CD4-positive, alpha-beta T cell (primary cell): ENCODE measurements around the gene IFNA1. TPM values are rescaled to one million over a fixed set of nuclear protein-coding genes. Genes with fewer than 3 reads are reported as not detected.

Experiments
- ATAC-seq: fragments of 200-7000 bp; cut with Tn5 transposase; one replicate; pipeline ENCODE4 v1.10.0; 2022; ENCODE audit warnings: mild to moderate bottlenecking; ENCODE audit not compliant: poor library complexity
- CTCF ChIA-PET: fragments of 350-600 bp; sonication (Branson Sonifier 250); formaldehyde crosslinking; loops from one replicate; lab custom pipeline; 2021; ENCODE audit warnings: antibody characterized with exemption, inconsistent platforms; lab: Charles Lee
- POLR2A ChIA-PET: fragments of 350-600 bp; sonication (Branson Sonifier 250); formaldehyde crosslinking; loops from one replicate; lab custom pipeline; 2021; ENCODE audit warnings: antibody characterized with exemption, inconsistent platforms; lab: Charles Lee
- DNase-seq, 14 experiments: peaks; one replicate each; pipeline ENCODE4 v3.0.0-alpha.2; 2013 to 2020; ENCODE audit warnings: mixed read lengths in 2 of 14
- H3K27ac ChIP-seq, 2 donors: one replicate each; pipeline versions ENCODE4 v1.5.1 to v1.7.0; 2013; ENCODE audit warnings: low read length in 2 of 2, low read depth in 1 of 2, mild to moderate bottlenecking in 1 of 2
- H3K27me3 ChIP-seq, 2 experiments: 1 replicate in 1 of 2; 2 replicates in 1 of 2; pipeline versions ENCODE4 v1.6.1 to v1.7.0; 2013; ENCODE audit warnings: low read length in 2 of 2, control low read depth in 1 of 2, mild to moderate bottlenecking in 1 of 2, moderate library complexity in 1 of 2; ENCODE audit not compliant: insufficient read depth in 2 of 2, control insufficient read depth in 1 of 2
- H3K36me3 ChIP-seq: one replicate; pipeline ENCODE4 v1.6.1; 2013; ENCODE audit warnings: low read length, control low read depth; ENCODE audit not compliant: insufficient read depth
- H3K4me1 ChIP-seq: one replicate; pipeline ENCODE4 v1.6.1; 2013; ENCODE audit warnings: low read length, control low read depth; ENCODE audit not compliant: insufficient read depth
- H3K4me3 ChIP-seq: one replicate; pipeline ENCODE4 v1.5.1; 2013; ENCODE audit warnings: mild to moderate bottlenecking, low read length, moderate library complexity
- H3K9me3 ChIP-seq, 2 experiments: 1 replicate in 1 of 2; 2 replicates in 1 of 2; pipeline versions ENCODE4 v1.6.1 to v1.7.0; 2013; ENCODE audit warnings: low read length in 2 of 2, mild to moderate bottlenecking in 2 of 2, control low read depth in 1 of 2, moderate library complexity in 1 of 2; ENCODE audit not compliant: control insufficient read depth in 1 of 2, insufficient read depth in 1 of 2
- H3K27ac Mint-ChIP-seq: one replicate; pipeline ENCODE4 v1.8.0; 2020; ENCODE audit warnings: mixed read lengths
- H3K27me3 Mint-ChIP-seq: one replicate; pipeline ENCODE4 v1.8.0; 2021; ENCODE audit warnings: mixed read lengths
- H3K36me3 Mint-ChIP-seq: one replicate; pipeline ENCODE4 v1.8.0; 2021; ENCODE audit warnings: low read depth, mixed read lengths
- H3K4me1 Mint-ChIP-seq: one replicate; pipeline ENCODE4 v1.8.0; 2021; ENCODE audit warnings: low read depth, mixed read lengths
- H3K4me3 Mint-ChIP-seq: one replicate; pipeline ENCODE4 v1.8.0; 2020; ENCODE audit warnings: mild to moderate bottlenecking, mixed read lengths
- H3K9me3 Mint-ChIP-seq: one replicate; pipeline ENCODE4 v1.8.0; 2020; ENCODE audit warnings: mixed read lengths
- intact Hi-C, 2 experiments: fragments of 100-400 bp; cut with DNase I in 1 of 2; cut with micrococcal nuclease in 1 of 2; formaldehyde crosslinking; loops; one replicate each; pipeline versions ENCODE4 v1.15.1 to v1.9.0; 2023 to 2025; cut with DNase I, micrococcal nuclease
- total RNA-seq, 174 experiments: library from RNA in 2 of 174; stranded (reverse) in 2 of 174; gene quantifications; one replicate each; pipeline ENCODE4 v1.2.3 and lab custom pipeline; 2021 to 2026
- TF ChIP-seq, protein P1 (sequence below): fragments of 200-600 bp; IDR thresholded peaks from one replicate; pipeline ENCODE4 v1.8.0; 2022; ENCODE audit warnings: antibody characterized with exemption, mild to moderate bottlenecking

Gene IFNA1
- total RNA-seq, 2 experiments from 2014 or later: not detected

DNA sequence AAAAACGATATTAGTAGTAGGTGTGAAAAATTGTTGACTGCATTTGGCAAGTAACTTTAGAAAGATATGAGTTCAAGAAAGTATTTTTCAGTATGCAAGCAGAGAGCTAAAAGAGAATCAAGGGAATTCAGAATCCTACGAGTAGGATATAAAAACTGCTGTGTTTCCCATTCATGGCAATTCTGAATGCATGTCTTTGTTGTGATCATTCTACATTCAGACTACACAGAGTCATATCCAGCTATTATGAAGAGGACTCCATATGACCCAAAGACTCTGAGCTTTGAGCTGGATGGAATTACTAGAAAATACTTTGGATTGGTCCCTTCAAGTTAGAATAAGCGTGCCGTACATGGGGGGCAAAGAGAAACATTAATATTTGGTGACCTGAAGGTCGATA, 29.9 kb downstream of the IFNA1 start:
- no peaks in the 10 kb centered on the region for H3K27me3 ChIP-seq
- TF ChIP-seq, protein P1, sequence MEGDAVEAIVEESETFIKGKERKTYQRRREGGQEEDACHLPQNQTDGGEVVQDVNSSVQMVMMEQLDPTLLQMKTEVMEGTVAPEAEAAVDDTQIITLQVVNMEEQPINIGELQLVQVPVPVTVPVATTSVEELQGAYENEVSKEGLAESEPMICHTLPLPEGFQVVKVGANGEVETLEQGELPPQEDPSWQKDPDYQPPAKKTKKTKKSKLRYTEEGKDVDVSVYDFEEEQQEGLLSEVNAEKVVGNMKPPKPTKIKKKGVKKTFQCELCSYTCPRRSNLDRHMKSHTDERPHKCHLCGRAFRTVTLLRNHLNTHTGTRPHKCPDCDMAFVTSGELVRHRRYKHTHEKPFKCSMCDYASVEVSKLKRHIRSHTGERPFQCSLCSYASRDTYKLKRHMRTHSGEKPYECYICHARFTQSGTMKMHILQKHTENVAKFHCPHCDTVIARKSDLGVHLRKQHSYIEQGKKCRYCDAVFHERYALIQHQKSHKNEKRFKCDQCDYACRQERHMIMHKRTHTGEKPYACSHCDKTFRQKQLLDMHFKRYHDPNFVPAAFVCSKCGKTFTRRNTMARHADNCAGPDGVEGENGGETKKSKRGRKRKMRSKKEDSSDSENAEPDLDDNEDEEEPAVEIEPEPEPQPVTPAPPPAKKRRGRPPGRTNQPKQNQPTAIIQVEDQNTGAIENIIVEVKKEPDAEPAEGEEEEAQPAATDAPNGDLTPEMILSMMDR: no peak
- H3K36me3 Mint-ChIP-seq: no peaks in the 10 kb centered on the region
- no peak overlapping the region for H3K27ac ChIP-seq
- intact Hi-C loops: loop anchor here in 1 of 2 experiments (5.0 kb wide), 1 partner anchor 232 kb away; no protein-coding TSS in a partner anchor
- no peaks in the 10 kb centered on the region for H3K9me3 ChIP-seq
- no peak overlapping the region for H3K4me3 Mint-ChIP-seq
- no peaks in the 10 kb centered on the region for H3K36me3 ChIP-seq
- no peak overlapping the region for H3K4me3 ChIP-seq
- ATAC-seq: no peak
- no peaks in the 10 kb centered on the region for H3K4me1 ChIP-seq
- no peaks in the 10 kb centered on the region for H3K9me3 Mint-ChIP-seq
- H3K27me3 Mint-ChIP-seq: peaks cover 9% of the 10 kb centered on the region
- no peaks in the 10 kb centered on the region for H3K4me1 Mint-ChIP-seq
- H3K27ac Mint-ChIP-seq: no peak overlapping the region
- no peak for DNase-seq
- ChIA-PET POLR2A (no interaction called here), CTCF (no interaction called here)

DNA sequence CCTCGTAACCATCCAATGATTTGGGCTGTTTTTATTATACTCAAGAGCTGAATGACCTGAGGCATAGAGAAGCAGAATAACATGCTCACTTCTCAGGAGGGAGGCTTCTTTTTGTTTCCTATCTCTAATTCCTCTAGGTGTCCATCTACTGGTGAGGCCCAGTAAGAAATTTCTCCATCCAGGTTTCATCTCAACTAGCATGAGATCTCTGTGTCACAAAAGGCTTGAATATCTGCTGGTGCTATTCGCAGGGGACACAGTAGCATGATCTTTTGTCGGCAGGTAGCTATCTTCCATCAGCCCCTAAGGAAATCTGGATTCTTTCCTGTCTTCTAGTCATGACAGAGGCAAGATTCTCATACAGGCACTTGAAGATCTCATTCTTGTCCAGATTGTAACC, 33.0 kb downstream of the IFNA1 start:
- POLR2A ChIA-PET: no interaction called here
- CTCF ChIA-PET: interaction anchor here (1.5 kb wide), 1 partner anchor 18 kb away, joined by 4 read pairs; no protein-coding TSS in a partner anchor
- Mint-ChIP-seq H3K4me3 (no peak overlapping the region), H3K36me3 (no peaks in the 10 kb centered on the region), H3K27ac (no peak overlapping the region), H3K27me3 (peaks cover 6% of the 10 kb centered on the region), H3K4me1 (no peaks in the 10 kb centered on the region), H3K9me3 (no peaks in the 10 kb centered on the region)
- no peaks in the 10 kb centered on the region for H3K4me1 ChIP-seq
- intact Hi-C loops: loop anchor here in 1 of 2 experiments (5.0 kb wide), 1 partner anchor 229 kb away; no protein-coding TSS in a partner anchor
- no peak overlapping the region for H3K4me3 ChIP-seq
- TF ChIP-seq, protein P1: no peak
- ATAC-seq (no peak), DNase-seq (no peak)
- H3K36me3 ChIP-seq: no peaks in the 10 kb centered on the region
- H3K9me3 ChIP-seq: no peaks in the 10 kb centered on the region
- no peaks in the 10 kb centered on the region for H3K27me3 ChIP-seq
- H3K27ac ChIP-seq: no peak overlapping the region

DNA sequence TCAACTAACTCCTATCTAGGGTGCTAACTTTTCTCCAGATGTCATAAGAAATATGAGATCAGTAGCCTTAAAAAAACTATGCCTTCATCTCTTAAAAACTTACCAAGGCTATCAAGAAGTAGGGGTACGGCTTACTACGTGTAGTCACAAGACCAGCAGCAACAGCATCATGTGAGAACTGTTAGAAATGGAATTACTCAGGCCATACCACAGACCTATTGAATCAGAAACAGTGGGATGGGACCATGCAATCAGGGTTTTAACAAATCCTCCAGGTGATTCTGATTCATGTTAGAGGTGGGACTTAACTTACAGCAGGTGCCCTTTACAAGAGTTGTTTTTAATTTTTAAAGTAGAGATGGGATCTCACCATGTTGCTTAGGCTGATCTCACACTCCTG, 37.2 kb downstream of the IFNA1 start:
- no peaks in the 10 kb centered on the region for H3K9me3 Mint-ChIP-seq
- Histone ChIP-seq H3K36me3 (no peaks in the 10 kb centered on the region), H3K4me1 (no peaks in the 10 kb centered on the region), H3K27ac (no peak overlapping the region), H3K27me3 (no peaks in the 10 kb centered on the region), H3K9me3 (no peaks in the 10 kb centered on the region), H3K4me3 (no peak overlapping the region)
- no peaks in the 10 kb centered on the region for H3K36me3 Mint-ChIP-seq
- H3K4me3 Mint-ChIP-seq: no peak overlapping the region
- peaks cover 6% of the 10 kb centered on the region for H3K27me3 Mint-ChIP-seq
- no peak overlapping the region for H3K27ac Mint-ChIP-seq
- TF ChIP-seq, protein P1: no peak
- DNase-seq (no peak), ATAC-seq (no peak)
- CTCF ChIA-PET: no interaction called here
- H3K4me1 Mint-ChIP-seq: peaks cover 5% of the 10 kb centered on the region
- intact Hi-C loops: no loop called here
- POLR2A ChIA-PET: no interaction called here
